Fibroblast of lung (primary cell): ENCODE data around the gene SEMA7A.

Experiments
- EZH2 ChIP-seq: IDR thresholded peaks from 2 replicates; pipeline ENCODE4 v1.5.1; 2012; ENCODE audit warnings: low read length, control low read depth, mild to moderate bottlenecking; ENCODE audit errors: missing control alignments
- TF ChIP-seq, protein P1 (sequence below), 2 donors: IDR thresholded peaks in 1 of 2; conservative IDR thresholded peaks in 1 of 2; 1 replicate in 1 of 2; 2 replicates in 1 of 2; pipeline ENCODE4 v1.5.1; 2011 to 2012; ENCODE audit warnings: low read length in 2 of 2, control low read depth in 1 of 2, inconsistent platforms in 1 of 2, low read depth in 1 of 2, mild to moderate bottlenecking in 1 of 2

DNA sequence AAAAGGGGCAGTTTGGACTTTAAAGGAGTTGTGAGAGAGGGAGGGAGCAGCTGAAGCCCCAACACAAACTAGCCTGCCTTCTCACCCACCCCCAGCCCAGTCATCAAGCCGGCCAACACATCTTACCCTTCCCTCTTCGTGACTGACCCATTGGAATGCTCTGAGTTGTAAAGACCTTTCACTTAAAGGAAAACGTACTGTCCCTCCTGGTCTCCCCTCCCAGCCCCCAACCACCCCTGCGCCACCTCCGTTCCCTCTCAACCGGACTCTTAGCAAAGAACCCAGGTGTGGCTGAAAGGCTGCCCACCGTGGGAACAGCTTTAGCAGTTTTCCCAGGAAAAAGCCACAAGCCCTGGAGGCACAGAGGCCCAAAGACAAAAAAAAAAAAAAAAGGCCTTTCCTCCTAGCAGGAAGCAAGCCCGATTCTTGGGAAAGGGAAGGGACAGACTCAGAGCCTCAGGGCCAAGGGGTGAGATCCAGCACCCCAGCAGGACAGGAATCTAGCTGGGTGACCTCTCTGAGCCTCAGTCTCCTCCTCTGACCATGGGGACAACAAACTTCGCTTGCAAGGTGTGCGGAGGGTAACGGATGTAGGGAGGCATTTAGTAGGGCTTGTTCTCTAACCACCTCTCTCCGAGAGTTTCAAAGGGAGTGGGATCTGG is 68.7 kb downstream of the SEMA7A start:
- TF ChIP-seq, protein P1, sequence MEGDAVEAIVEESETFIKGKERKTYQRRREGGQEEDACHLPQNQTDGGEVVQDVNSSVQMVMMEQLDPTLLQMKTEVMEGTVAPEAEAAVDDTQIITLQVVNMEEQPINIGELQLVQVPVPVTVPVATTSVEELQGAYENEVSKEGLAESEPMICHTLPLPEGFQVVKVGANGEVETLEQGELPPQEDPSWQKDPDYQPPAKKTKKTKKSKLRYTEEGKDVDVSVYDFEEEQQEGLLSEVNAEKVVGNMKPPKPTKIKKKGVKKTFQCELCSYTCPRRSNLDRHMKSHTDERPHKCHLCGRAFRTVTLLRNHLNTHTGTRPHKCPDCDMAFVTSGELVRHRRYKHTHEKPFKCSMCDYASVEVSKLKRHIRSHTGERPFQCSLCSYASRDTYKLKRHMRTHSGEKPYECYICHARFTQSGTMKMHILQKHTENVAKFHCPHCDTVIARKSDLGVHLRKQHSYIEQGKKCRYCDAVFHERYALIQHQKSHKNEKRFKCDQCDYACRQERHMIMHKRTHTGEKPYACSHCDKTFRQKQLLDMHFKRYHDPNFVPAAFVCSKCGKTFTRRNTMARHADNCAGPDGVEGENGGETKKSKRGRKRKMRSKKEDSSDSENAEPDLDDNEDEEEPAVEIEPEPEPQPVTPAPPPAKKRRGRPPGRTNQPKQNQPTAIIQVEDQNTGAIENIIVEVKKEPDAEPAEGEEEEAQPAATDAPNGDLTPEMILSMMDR (conservative IDR thresholded peaks at IDR 0.05 in 1 of 2, IDR thresholded peaks at IDR 0.05 in 1 of 2; ENCODE audit: low read depth in 1 of 2, low read length in 2 of 2), result no peak
- no peak for TF ChIP-seq EZH2
